WTC11 (cell line): ENCODE data around the gene SELENOS. TPM values are rescaled to one million over a fixed set of nuclear protein-coding genes. Genes with fewer than 3 reads are reported as not detected.

ENCODE experiments used
- ATAC-seq: fragments of 200-7000 bp; cut with Tn5 transposase; 2 replicates; pipeline ENCODE4 v1.10.0; 2021; ENCODE audit warnings: mild to moderate bottlenecking, moderate library complexity
- CTCF ChIA-PET: fragments of 300-600 bp; sonication (Branson Sonifier 250); formaldehyde crosslinking; loops from one replicate; lab custom pipeline; 2021; ENCODE audit warnings: antibody characterized with exemption; lab: Charles Lee
- POLR2A ChIA-PET: fragments of 350-600 bp; sonication (Branson Sonifier 250); formaldehyde crosslinking; loops from one replicate; lab custom pipeline; 2021; ENCODE audit warnings: antibody characterized with exemption; lab: Charles Lee
- DNase-seq: peaks from one replicate; pipeline ENCODE4 v3.0.0; 2021; ENCODE audit warnings: low spot score
- H3K27ac Mint-ChIP-seq: 2 replicates; pipeline ENCODE4 v1.8.0; 2021; ENCODE audit warnings: mixed read lengths
- H3K27me3 Mint-ChIP-seq: 2 replicates; pipeline ENCODE4 v1.8.0; 2021; ENCODE audit warnings: low read depth, mild to moderate bottlenecking, moderate library complexity, mixed read lengths
- H3K36me3 Mint-ChIP-seq: 2 replicates; pipeline ENCODE4 v1.8.0; 2021; ENCODE audit warnings: mixed read lengths
- H3K4me1 Mint-ChIP-seq: 2 replicates; pipeline ENCODE4 v1.8.0; 2022; ENCODE audit warnings: mixed read lengths
- H3K4me3 Mint-ChIP-seq: 2 replicates; pipeline ENCODE4 v1.8.0; 2021; ENCODE audit warnings: mild to moderate bottlenecking, moderate library complexity, mixed read lengths
- H3K9me3 Mint-ChIP-seq: 2 replicates; pipeline ENCODE4 v1.8.0; 2021; ENCODE audit warnings: mixed read lengths
- ATF6 ChIP-seq: sonication (generic); formaldehyde crosslinking; IDR thresholded peaks from 2 replicates; pipeline ENCODE4 v1.8.1; 2023; ENCODE audit warnings: mild to moderate bottlenecking, missing genetic modification reagents
- CDX4 ChIP-seq: fragments of 250-450 bp; sonication (Bioruptor Pico); IDR thresholded peaks from 2 replicates; pipeline ENCODE4 v1.9.0; 2021; ENCODE audit warnings: moderate library complexity, mild to moderate bottlenecking, inconsistent platforms, borderline replicate concordance
- CREB1 ChIP-seq: sonication (generic); formaldehyde crosslinking; IDR thresholded peaks from 2 replicates; pipeline ENCODE4 v1.8.0; 2023; ENCODE audit warnings: mild to moderate bottlenecking, missing genetic modification reagents
- CTCF ChIP-seq: fragments of 200-600 bp; IDR thresholded peaks from 2 replicates; pipeline ENCODE4 v1.8.0; 2022; ENCODE audit warnings: antibody characterized with exemption
- EMX1 ChIP-seq: fragments of 250-450 bp; sonication (Bioruptor Pico); IDR thresholded peaks from 2 replicates; pipeline ENCODE4 v1.8.0; 2021; ENCODE audit warnings: mild to moderate bottlenecking
- ESRRA ChIP-seq: sonication (generic); formaldehyde crosslinking; IDR thresholded peaks from 2 replicates; pipeline ENCODE4 v1.8.1; 2022; ENCODE audit warnings: mild to moderate bottlenecking, missing genetic modification reagents, borderline replicate concordance
- FOXJ3 ChIP-seq: sonication (generic); formaldehyde crosslinking; IDR thresholded peaks from 2 replicates; pipeline ENCODE4 v1.9.0; 2021; ENCODE audit warnings: missing genetic modification reagents, mild to moderate bottlenecking, borderline replicate concordance
- IRF2 ChIP-seq: sonication (generic); formaldehyde crosslinking; IDR thresholded peaks from 2 replicates; pipeline ENCODE4 v1.8.0; 2022; ENCODE audit warnings: low read depth, missing genetic modification reagents, borderline replicate concordance
- KAT7 ChIP-seq: sonication (generic); formaldehyde crosslinking; IDR thresholded peaks from 2 replicates; pipeline ENCODE4 v1.8.1; 2023; ENCODE audit warnings: missing genetic modification reagents, mild to moderate bottlenecking, borderline replicate concordance
- MXD4 ChIP-seq: fragments of 250-450 bp; sonication (Bioruptor Pico); IDR thresholded peaks from 2 replicates; pipeline ENCODE4 v1.8.0; 2021; ENCODE audit warnings: mild to moderate bottlenecking, moderate library complexity, borderline replicate concordance
- NFATC4 ChIP-seq: fragments of 250-450 bp; sonication (Bioruptor Pico); IDR thresholded peaks from 2 replicates; pipeline ENCODE4 v1.9.0; 2021; ENCODE audit warnings: mild to moderate bottlenecking
- OVOL2 ChIP-seq: fragments of 250-450 bp; sonication (Bioruptor Pico); IDR thresholded peaks from 2 replicates; pipeline ENCODE4 v1.9.0; 2021; ENCODE audit warnings: mild to moderate bottlenecking, borderline replicate concordance
- ZBTB43 ChIP-seq: sonication (generic); formaldehyde crosslinking; IDR thresholded peaks from 2 replicates; pipeline ENCODE4 v1.8.1; 2023; ENCODE audit warnings: mild to moderate bottlenecking, missing genetic modification reagents
- ZNF219 ChIP-seq: sonication (generic); formaldehyde crosslinking; IDR thresholded peaks from 2 replicates; pipeline ENCODE4 v1.8.0; 2023; ENCODE audit warnings: missing genetic modification reagents, mild to moderate bottlenecking, borderline replicate concordance
- ZNF317 ChIP-seq: sonication (generic); formaldehyde crosslinking; IDR thresholded peaks from 2 replicates; pipeline ENCODE4 v1.8.1; 2023; ENCODE audit warnings: low read depth, mild to moderate bottlenecking, moderate library complexity, missing genetic modification reagents, borderline replicate concordance
- ZNF416 ChIP-seq: fragments of 250-450 bp; sonication (Bioruptor Pico); IDR thresholded peaks from 2 replicates; pipeline ENCODE4 v1.9.0; 2021; ENCODE audit warnings: mild to moderate bottlenecking, inconsistent platforms
- total RNA-seq: library from RNA; stranded (reverse); gene quantifications from 3 replicates; pipeline ENCODE4 v1.2.3, GENCODE V29; 2021

SELENOS gene
- total RNA-seq, 1 experiment from 2014 or later = 43.8 TPM

- TF ChIP-seq ZNF219 (CRISPR knock-in tag) = no peak
- no peak for TF ChIP-seq MXD4
- no peak for TF ChIP-seq IRF2 (CRISPR knock-in tag)
- no peak for TF ChIP-seq CDX4 (CRISPR knock-in tag)
- no peak for TF ChIP-seq ATF6 (CRISPR knock-in tag)
- no peak for TF ChIP-seq EMX1 (CRISPR knock-in tag)
- no peak for TF ChIP-seq KAT7
- no peak for TF ChIP-seq NFATC4 (CRISPR knock-in tag)
- TF ChIP-seq, all 79 proteins: peak for 0
These were observed 9.8 kb downstream of the SELENOS start (continued) for GRCh38 chr15:101267320-101268104.

- TF ChIP-seq ZNF416 (CRISPR knock-in tag) (no peak), ZNF317 (CRISPR knock-in tag) (no peak)
- H3K9me3 Mint-ChIP-seq = no peaks in the 10 kb centered on the region; the same call in 1 of the 2 replicates
- DNase-seq (no peak), ATAC-seq (peak; percentile 31)
- H3K27me3 Mint-ChIP-seq = no peaks in the 10 kb centered on the region
- no peak overlapping the region for H3K4me3 Mint-ChIP-seq
- peaks cover 11% of the 10 kb centered on the region for H3K4me1 Mint-ChIP-seq
- H3K27ac Mint-ChIP-seq = 0 out of 2 replicates have a peak overlapping the region, but pooled peaks have one; percentile 38
- CTCF ChIA-PET = interaction anchor here (0.7 to 4.3 kb wide), 13 partner anchors 9 to 389 kb away, joined by 3 to 38 read pairs (median 5); partner anchors contain the start of gene CHSY1
- POLR2A ChIA-PET = interaction anchor here (0.6 to 1.5 kb wide), 3 partner anchors 28 to 102 kb away, joined by 3 to 5 read pairs (median 3); partner anchors contain the start of gene SNRPA1
- peaks cover 26% of the 10 kb centered on the region for H3K36me3 Mint-ChIP-seq
These were observed 10.5 kb downstream of the SELENOS start for GRCh38 chr15:101266787-101267186.

- POLR2A ChIA-PET = interaction anchor here (0.6 to 1.5 kb wide), 2 partner anchors 55 to 101 kb away, joined by 3 to 5 read pairs; no protein-coding TSS in a partner anchor
- DNase-seq = no peak
These were observed 11.3 kb downstream of the SELENOS start for GRCh38 chr15:101266034-101266433.

More at GRCh38 chr15:101266034-101266433, 11.3 kb downstream of the SELENOS start:
- H3K4me1 Mint-ChIP-seq = peaks cover 11% of the 10 kb centered on the region
- TF ChIP-seq CREB1 (CRISPR knock-in tag) = no peak
- no peak for TF ChIP-seq ESRRA
- TF ChIP-seq IRF2 (CRISPR knock-in tag) = no peak
- TF ChIP-seq FOXJ3 (CRISPR knock-in tag) = no peak
- no peak for TF ChIP-seq ATF6 (CRISPR knock-in tag)
- no peak for TF ChIP-seq OVOL2
- TF ChIP-seq CTCF = no peak
- no peak for TF ChIP-seq ZBTB43
- TF ChIP-seq ZNF416 (CRISPR knock-in tag) = no peak
- TF ChIP-seq, all 79 proteins: peak for 0
- Mint-ChIP-seq H3K4me3 (no peak overlapping the region), H3K9me3 (no peaks in the 10 kb centered on the region; the same call in 1 of the 2 replicates), H3K27me3 (no peaks in the 10 kb centered on the region), H3K27ac (no peak overlapping the region), H3K36me3 (peaks cover 19% of the 10 kb centered on the region)
- no peak for ATAC-seq
- CTCF ChIA-PET = interaction anchor here (0.7 to 4.3 kb wide), 6 partner anchors 8 to 348 kb away, joined by 3 to 38 read pairs (median 6); no protein-coding TSS in a partner anchor
